HG02610 (cell line): ENCODE data around the gene SEC61B.
A peak's percentile ranks its signal among the peaks of the same experiment; 100 is the strongest.
"Not testable (repeated sequence)": the region's sequence is repeated elsewhere in the genome, so short reads cannot be mapped to it uniquely, and the experiment has no call there.

Experiments used
- ATAC-seq: cut with Tn5 transposase; IDR thresholded peaks from one replicate; pipeline ENCODE4 v1.9.1; 2021; ENCODE audit warnings: mild to moderate bottlenecking, moderate library complexity; ENCODE audit not compliant: unreplicated experiment

Gene SEC61B

DNA sequence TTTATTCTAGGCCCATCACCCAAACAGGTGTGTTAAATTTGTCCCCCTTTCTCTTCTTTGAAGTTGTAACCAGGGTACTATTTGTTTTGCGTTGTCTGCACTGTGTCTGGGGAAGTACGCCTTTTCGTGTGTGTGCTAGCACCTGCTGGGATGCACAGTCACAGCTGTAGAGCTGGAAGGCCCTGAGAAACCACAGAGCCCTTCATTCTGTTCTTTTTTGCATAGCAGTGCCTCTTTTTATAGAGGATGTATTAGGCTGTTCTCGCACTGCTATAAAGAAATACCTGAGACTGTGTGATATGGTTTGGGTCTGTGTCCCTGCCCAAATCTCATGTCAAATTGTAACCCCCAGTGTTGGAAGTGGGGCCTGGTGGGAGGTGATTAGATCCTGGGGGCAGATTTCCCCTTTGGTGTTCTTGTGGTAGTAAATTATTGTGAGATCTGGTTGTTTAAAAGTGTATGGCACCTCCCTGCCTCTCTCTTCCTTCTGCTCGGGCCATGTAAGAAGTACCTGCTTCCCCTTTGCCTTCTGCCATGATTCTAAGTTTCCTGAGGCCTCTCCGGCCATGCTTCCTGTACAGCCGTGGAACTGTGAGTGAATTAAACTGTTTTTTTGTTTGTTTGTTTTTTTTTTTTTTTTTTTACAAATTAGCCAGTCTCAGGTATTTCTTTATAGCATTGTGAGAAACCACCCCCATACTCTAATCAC, 14.0 kb downstream of the SEC61B start:
- peak; percentile 94 for ATAC-seq

- ATAC-seq: no peak
Observed at GRCh38 chr9:99237356-99237755, 15.3 kb downstream of the SEC61B start.

DNA sequence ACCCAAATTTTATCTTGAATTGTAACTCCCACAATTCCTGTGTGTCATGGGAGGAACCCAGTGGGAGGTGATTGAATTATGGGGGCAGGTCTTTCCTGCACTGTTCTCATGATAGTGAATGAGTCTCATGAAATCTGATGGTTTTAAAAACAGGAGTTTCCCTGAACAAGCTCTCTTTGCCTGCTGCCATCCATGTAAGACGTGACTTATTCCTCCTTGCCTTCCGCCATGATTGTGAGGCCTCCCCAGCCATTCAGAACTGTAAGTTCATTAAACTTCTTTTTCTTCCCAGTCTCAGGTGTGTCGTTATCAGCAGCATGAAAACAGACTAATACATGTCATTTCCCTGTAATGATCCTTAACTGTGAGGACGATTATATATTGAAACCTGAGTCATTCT, 15.8 kb downstream of the SEC61B start:
- not testable (repeated sequence) for ATAC-seq

DNA sequence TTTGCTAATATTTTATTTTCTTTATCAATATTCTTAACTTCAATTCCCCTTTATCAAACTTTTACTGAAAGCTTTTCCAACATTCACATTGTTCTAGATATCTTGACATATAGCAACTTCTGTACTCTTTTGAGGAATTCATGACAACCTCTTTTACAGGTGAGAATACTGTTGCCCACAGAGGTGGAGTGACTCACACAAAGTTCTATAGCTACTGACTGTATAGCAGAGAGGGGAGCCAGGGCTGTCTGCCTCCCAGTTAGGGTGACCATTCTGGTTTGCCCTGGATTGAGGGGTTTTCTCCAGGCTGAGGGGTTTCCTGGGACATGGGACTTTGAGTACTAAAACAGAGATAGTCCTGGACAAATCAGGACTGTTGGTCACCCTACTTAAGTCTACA, 16.2 kb downstream of the SEC61B start:
- ATAC-seq: no peak

- no peak for ATAC-seq
Observed at GRCh38 chr9:99239341-99240060, 17.4 kb downstream of the SEC61B start.

DNA sequence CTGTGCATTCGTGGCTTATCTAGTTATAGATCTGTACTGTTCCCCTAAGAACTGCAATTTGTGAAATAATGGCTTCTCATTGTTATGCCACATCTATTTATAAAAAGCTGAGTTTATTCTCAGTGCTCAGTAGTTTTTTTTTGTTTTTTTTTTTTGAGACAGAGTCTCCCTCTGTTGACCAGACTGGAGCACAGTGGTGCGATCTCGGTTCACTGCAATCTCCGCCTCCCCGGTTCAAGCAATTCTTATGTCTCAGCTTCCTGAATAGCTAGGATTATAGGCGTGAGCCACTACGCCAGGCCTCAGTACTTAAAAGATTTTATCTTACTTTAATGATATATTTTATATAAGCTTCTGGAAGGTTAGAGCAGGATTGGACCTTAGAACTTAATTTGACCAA, 19.0 kb downstream of the SEC61B start:
- ATAC-seq: no peak

GRCh38 chr9:99244344-99245260, 22.5 kb downstream of the SEC61B start:
- peak; percentile 84 for ATAC-seq

- no peak for ATAC-seq
Observed at GRCh38 chr9:99249619-99250018, 27.5 kb downstream of the SEC61B start.

DNA sequence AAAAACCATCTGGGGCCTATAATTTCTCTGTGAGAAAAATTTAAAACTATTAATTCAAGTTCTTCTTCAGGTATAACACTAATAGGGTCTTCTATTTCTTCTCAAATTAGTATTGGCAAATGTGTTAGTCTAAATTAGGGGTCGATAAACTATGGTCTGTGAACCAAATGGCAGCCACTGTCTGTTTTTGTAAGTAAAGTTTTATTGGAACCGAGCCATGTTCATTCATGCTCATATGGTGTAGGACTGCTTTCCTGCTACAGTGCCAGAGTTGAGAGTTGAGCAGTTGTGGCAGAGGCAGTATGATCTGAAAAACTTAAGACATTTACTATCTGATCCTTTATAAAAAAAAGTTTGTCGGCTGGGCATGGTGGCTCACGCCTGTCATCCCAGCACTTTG, 29.1 kb downstream of the SEC61B start:
- ATAC-seq: no peak

DNA sequence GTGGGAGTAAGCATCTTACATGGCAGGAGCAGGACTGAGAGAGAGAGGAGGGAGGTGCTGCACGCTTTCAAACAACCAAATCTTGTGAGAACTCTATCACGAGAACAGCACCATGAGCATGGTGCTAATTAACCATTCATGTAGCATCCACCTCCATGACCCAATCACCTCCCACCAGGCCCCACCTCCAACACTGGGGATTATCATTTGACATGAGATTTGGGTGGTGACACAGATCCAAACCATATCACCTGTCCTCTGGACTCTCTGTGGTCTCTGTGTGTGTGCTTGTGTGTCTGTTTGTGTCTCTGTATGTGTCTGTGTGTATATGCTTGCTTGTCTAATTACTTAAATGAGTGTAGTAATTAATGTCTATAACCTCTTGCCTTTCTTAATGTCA, 31.1 kb downstream of the SEC61B start:
- peak; percentile 68 for ATAC-seq

DNA sequence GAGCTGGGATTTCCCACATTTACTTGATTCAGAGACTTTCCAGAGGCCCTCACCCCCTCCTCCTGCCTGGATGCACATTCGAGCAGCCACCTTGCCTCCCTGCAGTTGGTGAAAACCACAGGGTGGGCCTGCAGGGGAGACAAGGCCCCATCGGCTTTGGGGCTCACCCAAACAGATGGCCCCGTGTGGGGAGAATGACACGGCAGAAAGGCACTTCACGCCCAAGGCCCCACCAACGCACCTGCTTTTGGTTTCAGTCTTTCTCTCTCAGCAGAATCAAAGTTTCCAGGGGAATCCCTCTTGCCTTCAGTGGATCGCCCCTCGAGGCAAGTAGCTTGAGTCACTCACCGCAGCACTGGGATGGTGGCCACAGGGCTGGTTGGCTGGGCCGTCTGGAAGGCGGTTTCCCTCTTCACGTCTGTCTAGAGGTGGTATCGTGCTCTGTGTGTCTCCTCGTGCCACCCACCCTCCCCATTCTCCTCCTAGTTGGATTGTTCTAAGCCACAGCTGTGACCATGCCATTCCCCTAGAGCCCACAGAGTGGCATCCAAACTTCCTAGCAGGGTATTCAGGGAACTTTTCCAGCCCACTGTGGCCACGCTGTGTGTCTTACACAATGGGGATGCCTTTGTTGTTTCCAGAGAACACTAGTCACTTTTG, 31.8 kb downstream of the SEC61B start:
- peak; percentile 83 for ATAC-seq

DNA sequence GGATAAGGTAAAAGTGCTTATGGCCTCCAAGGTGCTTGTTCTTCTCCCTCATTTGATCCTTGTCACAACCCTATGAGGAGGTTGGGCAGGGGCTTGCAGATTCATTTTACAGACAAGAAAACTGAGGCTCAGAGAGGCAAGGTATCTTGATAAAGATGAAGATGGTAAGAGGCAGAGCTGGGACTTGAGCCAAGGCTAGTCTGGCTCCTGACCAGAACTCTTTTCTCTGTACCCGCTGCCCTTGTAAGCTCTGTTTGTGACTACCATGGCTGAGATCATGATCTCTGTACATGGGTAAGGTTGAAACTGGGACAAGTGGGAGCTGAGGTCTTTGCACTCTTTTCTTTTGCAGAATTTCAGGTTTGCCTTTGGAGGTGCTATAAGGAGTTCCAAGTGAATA, 33.6 kb downstream of the SEC61B start:
- no peak for ATAC-seq

GRCh38 chr9:99257723-99258389, 35.8 kb downstream of the SEC61B start:
- ATAC-seq: no peak

GRCh38 chr9:99259231-99259918, 37.3 kb downstream of the SEC61B start:
- peak; percentile 56 for ATAC-seq

GRCh38 chr9:99261923-99262322, 39.8 kb downstream of the SEC61B start:
- no peak for ATAC-seq

DNA sequence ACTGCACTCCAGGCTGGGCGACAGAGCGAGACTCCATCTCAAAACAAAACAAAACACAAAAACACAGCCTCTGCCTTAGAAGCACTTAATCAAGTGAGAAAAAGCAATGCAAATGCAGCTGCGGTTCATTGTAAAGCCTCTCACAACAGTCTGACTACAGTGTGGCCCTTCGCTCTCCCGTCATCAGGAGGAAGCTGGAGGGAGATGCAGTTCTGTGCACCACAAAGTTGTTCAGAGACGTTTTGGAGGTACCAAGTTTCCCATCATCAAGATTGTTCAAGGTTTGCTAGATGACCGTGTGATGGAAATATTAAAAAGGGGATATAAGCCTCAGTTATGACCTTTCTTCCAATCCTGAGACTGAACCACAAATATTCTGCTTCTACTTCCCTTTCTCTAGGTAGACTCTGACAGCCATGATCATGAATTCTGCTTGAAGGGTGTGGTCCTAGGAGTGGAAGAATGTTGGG, 40.9 kb downstream of the SEC61B start:
- peak; percentile 57 for ATAC-seq

- no peak for ATAC-seq
Observed at GRCh38 chr9:99264070-99264680, 42.1 kb downstream of the SEC61B start.

- ATAC-seq: no peak
Observed at GRCh38 chr9:99265691-99266090, 43.6 kb downstream of the SEC61B start.
